Mesothelial cell of epicardium (in vitro differentiated cells): ENCODE measurements around the gene RAB18. TPM values are rescaled to one million over a fixed set of nuclear protein-coding genes. Genes with fewer than 3 reads are reported as not detected.

Experiments used
- DNase-seq, 2 experiments: peaks; one replicate each; pipeline ENCODE4 v3.0.0; 2021; ENCODE audit warnings: low spot score in 2 of 2; ENCODE audit not compliant: unreplicated experiment in 2 of 2
- H3K27ac Mint-ChIP-seq: 2 replicates; pipeline ENCODE4 v1.8.0; 2021; ENCODE audit warnings: mixed read lengths
- H3K27me3 Mint-ChIP-seq: 2 replicates; pipeline ENCODE4 v1.8.0; 2021; ENCODE audit warnings: low read depth, mixed read lengths
- H3K36me3 Mint-ChIP-seq: 2 replicates; pipeline ENCODE4 v1.8.0; 2021; ENCODE audit warnings: mixed read lengths
- H3K4me1 Mint-ChIP-seq: 2 replicates; pipeline ENCODE4 v1.8.0; 2021; ENCODE audit warnings: mixed read lengths
- H3K4me3 Mint-ChIP-seq: 2 replicates; pipeline ENCODE4 v1.8.0; 2021; ENCODE audit warnings: mild to moderate bottlenecking, moderate library complexity, mixed read lengths
- H3K9me3 Mint-ChIP-seq: 2 replicates; pipeline ENCODE4 v1.8.0; 2021; ENCODE audit warnings: mixed read lengths
- total RNA-seq: library from RNA; stranded (reverse); gene quantifications from 3 replicates; pipeline ENCODE4 v1.2.1, GENCODE V29; 2021
- TF ChIP-seq, protein P1 (sequence below): fragments of 200-600 bp; sonication (generic); IDR thresholded peaks from one replicate; pipeline ENCODE4 v1.5.0; 2021; ENCODE audit warnings: antibody characterized with exemption; ENCODE audit not compliant: unreplicated experiment

Gene RAB18
- total RNA-seq, 1 donor from 2014 or later = 93.7 TPM

DNA sequence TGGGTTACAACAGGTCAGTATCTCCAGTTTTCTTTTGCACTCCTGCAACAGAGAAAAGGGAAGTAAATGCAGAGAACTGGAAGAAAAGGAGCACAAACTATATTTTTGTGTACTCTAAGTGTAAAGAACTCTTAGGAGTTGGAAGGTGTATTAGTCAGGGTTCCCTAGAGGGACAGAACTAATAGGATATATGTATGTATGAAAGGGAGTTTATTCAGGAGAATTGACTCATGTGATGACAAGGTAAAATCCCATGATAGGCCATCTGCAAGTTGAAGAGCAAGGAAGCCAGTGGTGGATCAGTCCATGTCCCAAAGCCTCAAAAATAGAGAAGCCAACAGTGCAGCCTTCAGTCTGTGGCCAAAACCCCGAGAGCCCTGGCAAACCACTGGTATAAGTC lies 22.6 kb upstream of the RAB18 start:
- no peaks in the 10 kb centered on the region for H3K27me3 Mint-ChIP-seq
- TF ChIP-seq, protein P1, sequence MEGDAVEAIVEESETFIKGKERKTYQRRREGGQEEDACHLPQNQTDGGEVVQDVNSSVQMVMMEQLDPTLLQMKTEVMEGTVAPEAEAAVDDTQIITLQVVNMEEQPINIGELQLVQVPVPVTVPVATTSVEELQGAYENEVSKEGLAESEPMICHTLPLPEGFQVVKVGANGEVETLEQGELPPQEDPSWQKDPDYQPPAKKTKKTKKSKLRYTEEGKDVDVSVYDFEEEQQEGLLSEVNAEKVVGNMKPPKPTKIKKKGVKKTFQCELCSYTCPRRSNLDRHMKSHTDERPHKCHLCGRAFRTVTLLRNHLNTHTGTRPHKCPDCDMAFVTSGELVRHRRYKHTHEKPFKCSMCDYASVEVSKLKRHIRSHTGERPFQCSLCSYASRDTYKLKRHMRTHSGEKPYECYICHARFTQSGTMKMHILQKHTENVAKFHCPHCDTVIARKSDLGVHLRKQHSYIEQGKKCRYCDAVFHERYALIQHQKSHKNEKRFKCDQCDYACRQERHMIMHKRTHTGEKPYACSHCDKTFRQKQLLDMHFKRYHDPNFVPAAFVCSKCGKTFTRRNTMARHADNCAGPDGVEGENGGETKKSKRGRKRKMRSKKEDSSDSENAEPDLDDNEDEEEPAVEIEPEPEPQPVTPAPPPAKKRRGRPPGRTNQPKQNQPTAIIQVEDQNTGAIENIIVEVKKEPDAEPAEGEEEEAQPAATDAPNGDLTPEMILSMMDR = no peak
- peaks cover 21% of the 10 kb centered on the region for H3K4me1 Mint-ChIP-seq
- H3K27ac Mint-ChIP-seq = no peak overlapping the region
- no peak for DNase-seq
- H3K9me3 Mint-ChIP-seq = peaks cover 7% of the 10 kb centered on the region
- H3K4me3 Mint-ChIP-seq = no peak overlapping the region
- no peaks in the 10 kb centered on the region for H3K36me3 Mint-ChIP-seq

DNA sequence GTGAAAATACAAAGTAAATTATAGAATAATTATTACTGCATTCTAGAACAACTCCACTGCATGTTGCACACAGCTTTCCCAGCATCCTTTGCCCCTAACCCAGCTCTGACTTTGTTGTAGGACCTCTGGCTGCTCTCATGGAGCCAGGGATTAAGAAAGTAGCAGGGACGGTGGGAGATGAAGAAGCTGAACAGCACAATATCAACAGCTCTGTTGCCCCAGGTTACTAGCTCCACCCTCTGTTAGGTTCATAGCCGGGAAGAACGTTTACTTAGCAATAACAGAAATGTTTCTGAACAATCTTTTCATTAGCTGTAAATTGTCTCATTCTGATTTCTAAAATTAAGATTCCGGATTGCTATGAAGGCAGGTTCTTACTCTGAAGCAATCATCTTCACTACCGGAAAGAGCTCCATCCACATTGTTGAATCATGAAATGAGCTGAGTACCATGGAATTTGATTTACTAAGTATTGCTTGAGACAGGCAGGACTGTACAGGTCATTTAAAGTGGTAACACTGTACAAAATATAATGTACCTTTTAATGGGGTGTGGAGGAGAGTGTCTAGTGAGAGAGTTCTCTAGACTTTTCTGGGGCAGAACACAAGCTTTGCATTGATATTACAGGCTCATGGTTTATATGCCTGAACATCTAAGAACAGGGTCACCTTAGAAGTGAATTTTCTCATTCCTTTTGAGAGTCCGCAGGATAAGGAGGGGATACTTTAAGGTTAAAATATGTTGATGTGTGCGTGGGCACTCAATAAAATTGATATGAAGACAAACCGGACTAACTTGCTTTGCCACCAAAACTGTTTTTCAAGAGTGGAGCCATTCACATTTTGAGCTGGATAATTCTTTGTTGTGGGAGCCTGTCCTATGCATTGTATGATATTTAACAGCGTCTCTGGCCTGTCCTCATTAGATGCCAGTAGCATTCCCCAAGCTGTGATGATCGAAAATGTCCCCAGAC lies 20.8 kb upstream of the RAB18 start:
- Mint-ChIP-seq H3K4me3 (peak overlapping the region; percentile 44), H3K27me3 (peaks cover 4% of the 10 kb centered on the region), H3K9me3 (peaks cover 15% of the 10 kb centered on the region), H3K27ac (peak overlapping the region; percentile 90), H3K4me1 (peaks cover 21% of the 10 kb centered on the region), H3K36me3 (no peaks in the 10 kb centered on the region)
- no peak for DNase-seq
- TF ChIP-seq, protein P1 = no peak

DNA sequence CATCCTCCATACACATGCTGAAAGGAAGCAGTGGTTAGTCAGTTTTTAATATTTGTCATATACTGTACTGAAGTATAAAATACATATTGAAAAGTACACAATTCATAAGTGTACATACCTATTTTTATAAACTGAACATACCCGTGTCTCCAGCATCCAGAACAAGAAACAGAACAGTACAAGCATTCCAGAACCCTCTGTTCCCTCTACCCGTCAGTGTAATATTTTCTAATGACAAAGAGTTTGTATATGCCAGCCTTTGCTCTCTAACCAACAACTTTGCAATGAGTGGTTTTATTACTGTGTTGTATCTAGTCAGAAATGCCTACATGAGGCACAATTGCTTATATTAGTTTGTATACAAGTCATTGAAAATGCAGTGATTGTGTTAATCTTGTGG lies 18.7 kb upstream of the RAB18 start:
- H3K27me3 Mint-ChIP-seq = peaks cover 4% of the 10 kb centered on the region

DNA sequence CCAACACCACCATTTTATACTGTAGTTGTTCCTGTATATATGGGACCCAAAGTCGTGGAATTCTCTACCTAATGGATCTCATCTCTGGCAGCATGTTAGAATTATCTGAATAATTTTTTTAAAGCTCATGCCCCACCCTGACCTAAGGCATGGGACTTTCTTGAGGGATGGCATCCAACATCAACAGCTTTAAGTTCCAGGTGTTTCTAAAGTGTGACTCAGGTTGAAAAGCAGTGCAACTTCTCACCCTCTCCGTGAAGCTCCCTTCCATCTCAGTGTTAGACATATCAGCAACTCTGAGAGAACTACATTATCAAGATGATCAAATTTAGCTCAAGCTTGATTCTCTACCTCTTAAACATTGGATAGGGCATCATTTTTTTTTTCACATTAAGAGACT lies 18.1 kb upstream of the RAB18 start:
- peaks cover 21% of the 10 kb centered on the region for H3K4me1 Mint-ChIP-seq
- no peak overlapping the region for H3K4me3 Mint-ChIP-seq
- H3K9me3 Mint-ChIP-seq = peaks cover 24% of the 10 kb centered on the region
- peaks cover 4% of the 10 kb centered on the region for H3K27me3 Mint-ChIP-seq
- H3K27ac Mint-ChIP-seq = no peak overlapping the region
- TF ChIP-seq, protein P1 = no peak
- H3K36me3 Mint-ChIP-seq = no peaks in the 10 kb centered on the region
- no peak for DNase-seq

More for the DNA sequence above, 18.7 kb upstream of the RAB18 start:
- Mint-ChIP-seq H3K9me3 (peaks cover 18% of the 10 kb centered on the region), H3K4me1 (peaks cover 21% of the 10 kb centered on the region), H3K4me3 (no peak overlapping the region), H3K36me3 (no peaks in the 10 kb centered on the region), H3K27ac (no peak overlapping the region)
- TF ChIP-seq, protein P1 = no peak
- DNase-seq = no peak

DNA sequence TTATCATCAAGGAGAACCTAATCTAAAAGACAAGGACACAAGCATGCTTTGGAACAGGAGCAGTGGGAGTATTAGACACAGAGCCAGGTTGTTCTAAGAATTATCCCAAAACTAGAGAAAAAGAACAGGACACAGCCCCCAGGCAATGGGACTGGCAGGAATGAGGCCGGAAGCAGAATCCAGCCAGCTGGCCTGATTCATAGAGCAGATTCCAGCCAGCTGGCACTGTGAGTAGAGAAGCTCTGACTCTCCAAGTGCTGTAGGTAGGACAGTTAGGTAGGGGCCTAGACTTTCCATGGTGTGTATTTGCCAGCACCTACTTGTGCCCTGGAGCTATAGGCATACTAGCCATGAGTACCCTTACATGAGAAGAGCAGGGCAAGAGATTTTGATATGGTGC lies 13.3 kb upstream of the RAB18 start:
- TF ChIP-seq, protein P1 = no peak
- H3K9me3 Mint-ChIP-seq = peaks cover 41% of the 10 kb centered on the region
- peaks cover 18% of the 10 kb centered on the region for H3K27me3 Mint-ChIP-seq
- no peak overlapping the region for H3K4me3 Mint-ChIP-seq
- DNase-seq = no peak
- H3K36me3 Mint-ChIP-seq = no peaks in the 10 kb centered on the region
- no peak overlapping the region for H3K27ac Mint-ChIP-seq
- no peaks in the 10 kb centered on the region for H3K4me1 Mint-ChIP-seq
